ENCODE measurements around the gene ZSCAN5B. TPM values are rescaled to one million over a fixed set of nuclear protein-coding genes. Genes with fewer than 3 reads are reported as not detected.

Gene ZSCAN5B
- total and polyA plus RNA-seq, 2 of the 8 experiments (the other 6 are each of a cell fraction or from before 2014, with no cell fraction given) = not detected

- TF ChIP-seq KDM4A (IDR thresholded peaks at IDR 0.05; ENCODE audit: low read depth, low read length, severe bottlenecking) = no peak
Observed at GRCh38 chr19:56159009-56159559, 38.5 kb downstream of the ZSCAN5B start (continued).

Measured in H1 (cell line).